Activated naive CD8-positive, alpha-beta T cell (primary cell): ENCODE results near the gene MIX23.

Experiments used
- H3K27ac Mint-ChIP-seq: one replicate; pipeline ENCODE4 v1.8.0; 2021; ENCODE audit warnings: mixed read lengths
- H3K27me3 Mint-ChIP-seq: one replicate; pipeline ENCODE4 v1.8.0; 2021; ENCODE audit warnings: mixed read lengths
- H3K36me3 Mint-ChIP-seq: one replicate; pipeline ENCODE4 v1.8.0; 2021; ENCODE audit warnings: mixed read lengths
- H3K4me1 Mint-ChIP-seq: one replicate; pipeline ENCODE4 v1.8.0; 2021; ENCODE audit warnings: low read depth, mixed read lengths
- H3K4me3 Mint-ChIP-seq: one replicate; pipeline ENCODE4 v1.8.0; 2021; ENCODE audit warnings: mild to moderate bottlenecking, mixed read lengths
- H3K9me3 Mint-ChIP-seq: one replicate; pipeline ENCODE4 v1.8.0; 2021; ENCODE audit warnings: low read depth, mixed read lengths

Gene MIX23

DNA sequence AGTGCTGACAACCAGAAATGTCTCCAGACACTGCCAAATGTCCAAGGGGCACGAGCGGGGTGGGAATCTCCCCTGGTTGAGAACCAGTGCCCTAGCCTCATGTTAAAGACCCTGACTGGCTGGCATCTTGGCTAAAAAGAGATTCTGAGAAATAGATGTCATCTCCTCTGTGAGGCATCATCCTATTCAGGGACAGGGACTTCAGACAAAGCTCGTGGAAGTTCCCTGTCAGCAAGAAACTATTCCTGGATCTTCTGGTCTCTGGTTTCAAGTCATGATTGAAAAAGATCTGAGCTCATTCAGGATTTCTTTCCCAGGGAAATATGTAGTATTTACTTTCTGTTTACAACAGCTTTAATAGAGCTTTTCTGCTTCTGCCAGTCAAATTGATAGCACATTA is 22.0 kb upstream of the MIX23 start:
- peaks cover 4% of the 10 kb centered on the region for H3K36me3 Mint-ChIP-seq
- peak overlapping the region; percentile 10 for H3K27ac Mint-ChIP-seq
- no peaks in the 10 kb centered on the region for H3K27me3 Mint-ChIP-seq

DNA sequence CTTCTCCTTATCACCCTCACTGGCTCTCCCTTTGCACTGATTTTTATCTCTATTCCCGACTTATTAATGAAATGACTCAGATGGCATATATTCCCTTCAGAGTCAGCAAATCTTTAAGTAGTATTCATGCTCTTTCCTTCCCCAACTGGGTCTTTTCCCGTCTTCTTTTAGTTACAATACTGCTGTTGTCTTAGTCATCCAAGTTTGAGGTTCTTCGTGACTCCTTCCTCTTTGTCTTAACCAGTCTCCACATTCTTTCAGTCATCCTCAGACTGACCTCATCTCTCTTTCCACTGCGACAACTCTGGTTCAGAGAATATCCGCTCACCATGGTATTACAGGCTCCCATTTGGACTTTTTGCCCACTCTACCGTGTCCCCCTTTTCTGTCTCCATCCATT is 20.5 kb upstream of the MIX23 start:
- no peaks in the 10 kb centered on the region for H3K27me3 Mint-ChIP-seq
- H3K9me3 Mint-ChIP-seq, result no peaks in the 10 kb centered on the region
- peaks cover 2% of the 10 kb centered on the region for H3K36me3 Mint-ChIP-seq
- peak overlapping the region; percentile 0 for H3K27ac Mint-ChIP-seq
- peaks cover 5% of the 10 kb centered on the region for H3K4me1 Mint-ChIP-seq
- H3K4me3 Mint-ChIP-seq, result no peak overlapping the region

More for the DNA sequence above, 22.0 kb upstream of the MIX23 start:
- Mint-ChIP-seq H3K4me3 (no peak overlapping the region), H3K4me1 (peaks cover 7% of the 10 kb centered on the region), H3K9me3 (no peaks in the 10 kb centered on the region)

DNA sequence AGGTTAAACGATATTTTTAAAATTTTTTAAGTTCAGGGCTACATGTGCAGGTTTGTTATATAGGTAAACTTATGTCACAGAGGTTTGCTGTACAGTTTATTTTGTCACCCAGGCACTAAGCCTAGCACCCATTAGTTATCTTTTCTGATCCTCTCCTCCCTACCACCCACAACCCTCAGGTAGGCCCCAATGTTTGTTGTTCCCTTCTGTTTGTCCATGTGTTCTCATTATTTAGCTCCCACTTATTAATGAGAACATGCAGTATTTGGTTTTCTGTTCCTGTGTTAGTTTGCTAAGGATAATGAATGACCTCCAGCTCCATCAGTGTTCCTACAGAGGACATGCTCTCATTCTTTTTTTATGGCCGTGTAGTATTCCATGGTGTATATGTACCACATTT is 15.9 kb upstream of the MIX23 start:
- no peak overlapping the region for H3K4me3 Mint-ChIP-seq
- peaks cover 31% of the 10 kb centered on the region for H3K4me1 Mint-ChIP-seq
- no peaks in the 10 kb centered on the region for H3K9me3 Mint-ChIP-seq
- H3K27ac Mint-ChIP-seq, result no peak overlapping the region
- no peaks in the 10 kb centered on the region for H3K27me3 Mint-ChIP-seq
- peaks cover 2% of the 10 kb centered on the region for H3K36me3 Mint-ChIP-seq

DNA sequence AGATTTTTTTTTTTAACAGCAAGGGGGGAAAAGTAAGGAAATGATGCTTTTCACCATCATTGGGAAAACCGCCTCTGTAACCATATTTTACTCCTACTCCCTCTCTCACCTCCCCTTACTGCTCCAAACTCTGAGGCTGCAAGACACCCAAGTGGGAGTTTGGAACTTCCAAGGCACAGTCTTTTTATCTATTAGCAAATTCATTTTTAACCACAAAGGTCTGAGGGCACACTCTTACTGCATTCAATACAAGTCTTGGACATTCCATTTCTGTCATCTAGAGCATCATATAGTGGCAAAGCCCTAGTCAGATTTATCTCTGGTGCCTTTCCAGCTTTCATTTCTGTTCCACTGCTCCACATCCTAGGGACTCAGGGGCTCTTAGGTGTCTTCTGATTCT is 14.2 kb upstream of the MIX23 start:
- Mint-ChIP-seq H3K4me3 (no peak overlapping the region), H3K27ac (peak overlapping the region; percentile 61), H3K9me3 (no peaks in the 10 kb centered on the region), H3K4me1 (peaks cover 36% of the 10 kb centered on the region), H3K27me3 (no peaks in the 10 kb centered on the region), H3K36me3 (peaks cover 2% of the 10 kb centered on the region)

DNA sequence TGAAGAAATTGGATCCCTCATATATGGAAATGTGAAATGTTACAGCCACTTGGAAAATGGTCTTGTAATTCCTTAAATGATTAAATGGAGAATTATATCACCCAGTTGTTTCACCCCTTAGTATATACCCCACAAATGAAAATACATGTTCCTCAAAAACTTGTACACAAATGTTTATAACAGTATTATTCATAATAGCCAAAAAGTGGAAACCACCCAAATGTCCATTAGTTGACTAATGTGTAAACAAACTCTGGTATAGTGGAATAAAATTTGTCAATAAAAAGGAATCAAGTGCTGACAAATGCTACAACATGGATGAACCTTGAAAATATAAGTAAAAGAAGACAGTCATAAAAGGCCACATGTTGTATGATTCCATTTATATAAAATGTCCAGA is 13.5 kb upstream of the MIX23 start:
- H3K36me3 Mint-ChIP-seq, result peaks cover 2% of the 10 kb centered on the region
- no peaks in the 10 kb centered on the region for H3K27me3 Mint-ChIP-seq
- no peaks in the 10 kb centered on the region for H3K9me3 Mint-ChIP-seq
- no peak overlapping the region for H3K4me3 Mint-ChIP-seq
- peaks cover 36% of the 10 kb centered on the region for H3K4me1 Mint-ChIP-seq
- H3K27ac Mint-ChIP-seq, result no peak overlapping the region

DNA sequence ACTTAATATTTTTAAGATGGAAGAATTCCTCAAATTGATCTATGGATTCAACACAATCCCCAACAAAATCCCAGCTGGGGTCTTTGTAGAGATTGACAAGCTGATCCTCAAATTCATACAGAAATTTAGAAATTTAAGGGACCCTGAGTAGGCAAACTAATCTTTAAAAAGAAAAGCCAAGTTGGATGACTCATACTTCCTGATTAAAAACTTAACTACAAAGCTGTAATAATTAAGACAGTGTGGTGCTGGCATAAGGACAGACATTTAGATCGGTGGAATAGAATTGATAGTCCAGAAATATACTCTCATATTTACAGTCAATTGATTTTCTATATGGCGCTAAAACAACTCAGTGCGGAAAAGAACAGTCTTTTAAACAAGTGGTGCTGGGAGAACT is 12.6 kb upstream of the MIX23 start:
- Mint-ChIP-seq H3K36me3 (peaks cover 2% of the 10 kb centered on the region), H3K27ac (no peak overlapping the region), H3K4me3 (no peak overlapping the region), H3K4me1 (peaks cover 36% of the 10 kb centered on the region), H3K27me3 (no peaks in the 10 kb centered on the region), H3K9me3 (no peaks in the 10 kb centered on the region)

DNA sequence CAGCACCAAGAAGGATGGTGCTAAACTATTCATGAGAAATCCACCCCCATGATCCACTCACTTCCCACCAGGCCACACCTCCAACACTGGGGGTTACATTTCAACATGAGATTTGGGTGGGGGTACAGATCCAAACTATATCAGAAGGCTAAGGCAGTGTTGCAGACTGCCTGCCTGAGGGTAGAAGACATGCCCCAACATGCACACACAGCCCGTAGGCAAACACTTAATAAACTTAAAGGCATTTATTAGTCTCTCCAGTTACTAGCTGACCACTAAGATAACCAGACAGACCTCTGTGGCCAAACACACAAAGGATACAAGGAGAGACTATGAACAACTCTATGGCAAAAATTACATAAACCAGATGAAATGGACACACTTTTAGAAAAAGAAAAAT is 11.1 kb upstream of the MIX23 start:
- no peak overlapping the region for H3K27ac Mint-ChIP-seq
- peaks cover 36% of the 10 kb centered on the region for H3K4me1 Mint-ChIP-seq
- H3K4me3 Mint-ChIP-seq, result no peak overlapping the region
- H3K36me3 Mint-ChIP-seq, result peaks cover 2% of the 10 kb centered on the region
- no peaks in the 10 kb centered on the region for H3K27me3 Mint-ChIP-seq
- H3K9me3 Mint-ChIP-seq, result no peaks in the 10 kb centered on the region

DNA sequence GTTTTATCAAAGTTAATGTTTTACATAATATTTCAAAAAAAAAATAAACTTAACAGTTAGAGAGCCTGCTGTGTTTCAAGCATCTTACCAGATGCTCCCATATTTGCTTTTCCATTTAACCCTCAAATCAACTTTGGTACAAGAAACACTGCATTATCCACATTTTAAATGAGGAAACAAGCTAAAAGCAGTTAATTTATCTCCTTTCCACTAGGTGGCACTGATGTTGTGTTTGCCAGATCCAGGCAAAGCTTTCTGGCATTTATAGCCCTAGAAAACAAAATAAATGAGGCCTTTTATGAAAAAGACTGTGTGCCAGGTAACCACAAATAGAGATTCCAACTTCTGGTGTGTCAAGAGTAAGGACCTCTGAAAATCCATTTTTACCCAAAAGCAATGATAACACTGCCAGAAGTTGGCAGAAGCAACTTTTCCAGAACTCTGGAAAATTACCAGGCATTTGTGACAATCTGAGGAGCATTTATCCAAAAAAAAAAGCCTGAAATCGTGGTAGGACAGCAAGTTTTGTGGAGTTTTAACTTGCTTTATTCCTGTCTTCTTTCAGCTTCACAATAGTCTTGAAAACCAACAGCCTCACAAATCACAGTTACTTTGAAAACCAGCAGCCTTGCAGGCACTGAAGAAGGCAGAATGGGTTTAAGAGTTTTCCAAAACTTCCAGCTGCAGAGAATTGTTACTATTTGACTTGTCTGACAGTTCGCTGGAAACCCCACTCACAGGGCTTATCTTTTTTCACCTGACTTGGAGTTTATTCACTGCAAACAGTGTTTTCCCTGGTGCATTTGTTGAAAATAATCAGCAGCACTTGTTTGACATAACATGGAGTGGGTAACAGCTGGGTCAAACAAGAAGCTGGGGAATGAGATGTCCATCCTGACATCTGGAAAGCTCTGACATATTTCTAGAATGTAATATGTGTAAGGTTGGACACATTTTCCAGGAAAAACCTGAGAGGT is 10.1 kb upstream of the MIX23 start:
- no peaks in the 10 kb centered on the region for H3K9me3 Mint-ChIP-seq
- peaks cover 2% of the 10 kb centered on the region for H3K36me3 Mint-ChIP-seq
- no peak overlapping the region for H3K27ac Mint-ChIP-seq
- H3K4me1 Mint-ChIP-seq, result peaks cover 37% of the 10 kb centered on the region
- H3K27me3 Mint-ChIP-seq, result no peaks in the 10 kb centered on the region
- no peak overlapping the region for H3K4me3 Mint-ChIP-seq

DNA sequence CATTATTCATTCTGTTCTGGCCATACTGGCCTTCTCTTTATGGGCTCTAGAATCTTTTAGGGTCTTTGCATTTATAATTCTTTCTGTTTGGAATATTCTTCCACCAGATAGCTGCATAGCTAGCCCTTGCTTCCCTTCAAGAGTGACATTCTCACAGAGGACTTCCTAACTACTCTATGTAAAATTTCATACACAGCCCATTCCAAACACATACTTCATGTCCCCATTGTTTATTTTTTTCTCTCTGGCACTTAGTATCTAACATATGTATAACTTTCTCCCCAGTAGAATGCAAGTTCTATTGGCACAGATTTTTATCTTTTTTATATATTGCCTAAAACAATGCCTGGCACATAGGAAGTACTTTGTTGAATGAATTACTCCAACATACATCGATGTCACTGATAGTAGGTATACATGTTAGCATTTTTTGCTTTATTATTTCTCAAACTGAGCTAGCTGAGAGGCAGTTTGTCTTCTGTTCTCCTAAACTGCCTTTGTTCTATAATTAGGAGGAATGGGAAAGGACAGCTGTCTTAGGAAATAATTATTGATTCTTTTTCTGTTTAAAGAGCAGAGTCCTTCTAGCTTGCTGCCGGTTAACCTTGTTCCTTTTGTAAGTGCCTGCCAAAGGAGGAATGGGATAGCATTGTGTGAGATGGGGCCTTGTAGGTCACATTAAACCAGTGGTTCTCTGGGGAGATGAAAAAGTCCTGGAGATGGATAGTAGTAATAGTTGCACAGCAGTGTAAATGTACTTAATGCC is 8.8 kb upstream of the MIX23 start:
- peaks cover 2% of the 10 kb centered on the region for H3K36me3 Mint-ChIP-seq
- H3K4me1 Mint-ChIP-seq, result peaks cover 40% of the 10 kb centered on the region
- H3K27ac Mint-ChIP-seq, result no peak overlapping the region
- no peak overlapping the region for H3K4me3 Mint-ChIP-seq
- H3K9me3 Mint-ChIP-seq, result no peaks in the 10 kb centered on the region
- no peaks in the 10 kb centered on the region for H3K27me3 Mint-ChIP-seq

DNA sequence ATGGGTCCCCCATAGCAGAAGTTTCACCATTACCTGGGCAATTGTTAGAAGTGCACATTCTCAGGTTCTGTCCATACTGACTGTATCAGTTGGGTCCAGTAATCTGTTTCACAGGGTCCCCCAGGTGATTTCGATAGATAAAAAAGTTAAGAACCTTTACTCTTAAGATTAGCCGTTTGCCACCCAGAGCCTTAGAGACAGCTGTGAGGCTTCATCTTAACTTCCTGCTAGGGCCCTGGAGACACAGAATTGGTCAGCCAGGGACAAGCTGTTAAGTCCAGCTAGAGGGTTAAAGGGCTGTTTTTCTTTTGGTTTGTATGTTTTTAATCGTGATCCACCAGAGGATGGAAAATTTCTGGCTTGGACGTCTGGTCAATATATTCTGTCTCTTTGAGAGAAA is 7.6 kb upstream of the MIX23 start:
- Mint-ChIP-seq H3K27ac (no peak overlapping the region), H3K36me3 (peaks cover 5% of the 10 kb centered on the region), H3K9me3 (no peaks in the 10 kb centered on the region), H3K4me3 (no peak overlapping the region), H3K27me3 (no peaks in the 10 kb centered on the region), H3K4me1 (peaks cover 42% of the 10 kb centered on the region)

DNA sequence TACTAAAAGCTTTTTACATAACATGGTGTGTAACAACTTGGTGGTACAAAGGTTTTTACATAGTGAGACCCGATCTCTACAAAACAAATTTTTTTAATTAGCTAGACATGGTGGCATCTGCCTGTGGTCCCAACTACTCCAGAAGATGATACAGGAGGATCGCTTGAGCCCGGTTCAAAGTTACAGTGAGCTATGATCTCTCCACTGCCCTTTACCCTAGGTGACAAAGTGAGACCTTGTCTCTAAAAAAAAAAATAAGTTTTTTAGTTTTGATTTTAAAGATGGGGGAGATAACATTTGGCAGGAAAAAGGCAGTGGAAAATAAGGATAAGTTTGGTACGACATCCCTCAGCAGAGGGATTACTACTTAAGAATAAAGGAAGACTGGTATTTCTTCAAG is 6.9 kb upstream of the MIX23 start:
- Mint-ChIP-seq H3K36me3 (peaks cover 5% of the 10 kb centered on the region), H3K9me3 (no peaks in the 10 kb centered on the region), H3K4me1 (peaks cover 41% of the 10 kb centered on the region), H3K27me3 (no peaks in the 10 kb centered on the region), H3K27ac (no peak overlapping the region), H3K4me3 (no peak overlapping the region)

DNA sequence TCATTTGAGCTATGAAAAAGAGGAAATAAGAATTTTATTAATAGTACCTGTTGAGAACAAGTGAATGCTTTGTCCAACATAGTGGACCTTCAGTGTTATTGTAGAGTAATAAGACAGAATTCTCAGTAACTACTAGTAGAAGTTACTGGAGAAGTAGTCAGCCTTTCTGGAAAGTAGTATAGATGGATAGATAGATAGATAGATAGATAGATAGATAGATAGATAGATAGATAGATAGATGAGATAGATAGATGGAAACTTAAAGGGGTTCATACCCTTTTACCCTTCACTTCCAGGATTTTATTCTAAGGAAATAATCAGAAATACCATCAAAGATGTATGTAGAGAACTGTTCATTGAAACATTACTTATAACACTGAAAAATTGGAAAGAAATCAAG is 6.2 kb upstream of the MIX23 start:
- Mint-ChIP-seq H3K4me1 (peaks cover 44% of the 10 kb centered on the region), H3K9me3 (no peaks in the 10 kb centered on the region), H3K36me3 (peaks cover 3% of the 10 kb centered on the region), H3K27ac (peak overlapping the region; percentile 34), H3K27me3 (no peaks in the 10 kb centered on the region), H3K4me3 (no peak overlapping the region)

DNA sequence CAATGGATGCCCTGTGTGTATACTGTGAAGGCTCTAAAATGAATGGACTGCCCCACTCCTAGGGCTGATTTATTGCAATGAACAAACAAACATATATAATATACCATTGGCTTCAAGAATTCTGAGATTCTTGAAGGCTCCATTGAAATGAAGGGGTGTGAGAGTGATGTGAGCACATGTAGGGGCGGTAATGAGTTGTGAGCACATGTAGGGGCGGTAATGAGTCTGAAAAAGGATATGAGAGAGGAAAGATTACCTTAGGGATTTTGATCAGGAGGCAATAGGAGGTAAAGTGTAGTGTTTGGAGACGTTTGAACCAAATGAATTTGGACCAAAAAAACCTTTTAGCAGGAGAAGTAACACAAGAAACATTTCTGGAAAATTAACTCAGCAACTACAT is 4.7 kb upstream of the MIX23 start:
- Mint-ChIP-seq H3K27ac (no peak overlapping the region), H3K27me3 (no peaks in the 10 kb centered on the region), H3K4me3 (no peak overlapping the region), H3K36me3 (peaks cover 3% of the 10 kb centered on the region), H3K9me3 (no peaks in the 10 kb centered on the region), H3K4me1 (peaks cover 42% of the 10 kb centered on the region)

DNA sequence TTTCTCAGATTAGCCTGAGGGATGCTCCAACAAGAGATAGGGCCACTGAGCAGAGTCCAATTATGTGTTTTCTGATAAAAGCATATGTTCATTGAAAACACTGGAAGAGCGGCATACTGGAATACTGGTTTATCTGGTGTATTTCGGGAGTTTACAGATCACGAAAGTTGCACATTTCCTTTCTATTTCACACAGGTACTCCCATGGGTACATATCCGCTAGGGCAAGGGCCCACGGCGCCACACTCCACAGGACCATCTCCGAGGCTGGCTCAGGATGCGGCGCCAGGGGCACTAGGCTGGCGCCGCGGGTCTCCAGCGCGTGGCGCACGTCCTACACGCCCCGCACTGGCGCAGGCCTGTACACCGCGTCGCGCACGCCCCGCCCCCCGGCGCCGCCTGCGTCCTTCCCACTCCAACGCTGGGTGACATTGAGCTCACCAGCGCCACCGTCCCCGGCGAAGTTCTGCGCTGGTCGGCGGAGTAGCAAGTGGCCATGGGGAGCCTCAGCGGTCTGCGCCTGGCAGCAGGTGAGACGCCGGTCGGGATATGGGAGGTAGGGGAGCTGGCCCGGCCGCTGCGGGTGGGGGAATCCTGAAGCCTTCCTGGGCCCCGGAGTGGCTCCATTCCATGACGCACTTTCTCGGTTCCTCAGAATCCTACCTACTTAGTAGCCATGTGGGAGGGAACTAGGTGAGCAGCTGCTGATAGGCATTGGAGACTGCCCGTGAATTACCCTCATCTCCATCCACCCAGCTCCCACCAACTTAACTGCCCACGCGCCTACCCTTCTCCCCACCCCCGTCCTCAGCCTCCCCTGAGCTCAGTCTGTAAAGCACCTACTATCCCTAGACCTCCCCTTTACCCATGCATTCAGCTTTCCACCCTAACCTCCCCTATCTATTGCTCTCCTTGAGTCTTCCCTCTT is 1.0 kb upstream of the MIX23 start, which contains the start of gene FAM162A:
Gene FAM162A, plus strand, starts transcription at position 412 of the 927 bp plus-strand sequence. Its CDS starts 84 bp downstream, at position 496.
- peaks cover 62% of the 10 kb centered on the region for H3K4me1 Mint-ChIP-seq

More for the DNA sequence above, 1.0 kb upstream of the MIX23 start, which contains the start of gene FAM162A:
- H3K36me3 Mint-ChIP-seq, result peaks cover 3% of the 10 kb centered on the region
- peak within 1 kb of the TSS; percentile 97 for H3K27ac Mint-ChIP-seq
- no peaks in the 10 kb centered on the region for H3K27me3 Mint-ChIP-seq
- H3K4me3 Mint-ChIP-seq, result peak within 1 kb of the TSS; percentile 89
- H3K9me3 Mint-ChIP-seq, result no peaks in the 10 kb centered on the region
